ENCODE measurements around the gene PDK1. TPM values are rescaled to one million over a fixed set of nuclear protein-coding genes. Genes with fewer than 3 reads are reported as not detected.

Gene PDK1
- polyA plus RNA-seq, 1 donor, result 25.5 TPM

- DNase-seq (ENCODE audit: low read depth), result no peak
Observed at GRCh38 chr2:172596776-172597175, 40.9 kb downstream of the PDK1 start.

DNA sequence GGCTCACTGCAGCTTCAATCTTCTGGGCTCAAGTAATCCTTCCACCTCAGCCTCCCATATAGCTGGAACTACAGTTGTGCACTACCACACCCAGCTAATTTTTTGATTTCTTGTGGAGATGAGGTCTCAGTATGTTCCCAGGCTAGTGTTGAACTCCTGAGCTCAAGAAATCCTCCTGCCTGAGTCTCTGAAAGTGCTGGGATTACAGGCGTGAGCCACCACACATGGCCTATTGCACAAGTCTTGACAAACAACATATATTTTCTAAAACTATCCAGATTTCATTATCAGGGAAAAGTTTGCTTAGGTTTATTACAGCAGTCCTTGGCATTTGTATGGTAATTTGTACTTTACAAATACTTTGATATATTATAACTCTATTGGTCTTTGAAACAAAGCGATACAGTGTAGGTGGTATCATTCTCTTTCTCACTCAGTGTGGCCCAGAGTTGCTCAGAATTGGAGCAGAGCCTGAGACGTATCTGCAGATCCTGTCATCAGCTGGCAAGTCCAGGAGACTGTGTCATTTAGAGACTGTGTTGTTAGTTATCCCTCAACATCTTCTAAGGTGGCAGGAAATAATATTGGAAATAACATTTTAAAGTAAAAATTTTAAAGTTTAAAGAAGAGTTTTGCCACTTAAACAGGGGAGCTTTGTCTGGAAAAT lies 41.4 kb downstream of the PDK1 start:
- no peak for DNase-seq (ENCODE audit: low read depth)

DNA sequence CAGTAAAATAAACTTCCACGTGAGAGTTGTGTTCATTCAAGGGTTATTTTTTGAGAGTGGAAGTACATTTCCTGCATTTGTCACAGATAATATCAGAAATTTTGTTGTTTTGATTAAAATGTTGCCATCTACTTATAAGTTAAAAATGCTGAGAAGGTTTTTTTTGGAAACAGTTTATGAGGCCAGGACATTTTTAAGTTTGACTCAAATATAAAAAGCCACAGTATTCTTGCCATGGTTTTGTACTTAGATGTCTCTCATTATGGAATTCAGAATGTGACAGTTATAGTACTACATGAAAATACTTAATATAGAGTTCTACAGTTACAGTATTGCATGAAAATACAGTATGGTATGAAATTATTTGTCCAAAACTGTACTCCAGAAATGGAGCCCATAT lies 44.1 kb downstream of the PDK1 start:
- DNase-seq (ENCODE audit: low read depth), result no peak

GRCh38 chr2:172600557-172601008 lies 44.7 kb downstream of the PDK1 start:
- DNase-seq (ENCODE audit: low read depth), result no peak

DNA sequence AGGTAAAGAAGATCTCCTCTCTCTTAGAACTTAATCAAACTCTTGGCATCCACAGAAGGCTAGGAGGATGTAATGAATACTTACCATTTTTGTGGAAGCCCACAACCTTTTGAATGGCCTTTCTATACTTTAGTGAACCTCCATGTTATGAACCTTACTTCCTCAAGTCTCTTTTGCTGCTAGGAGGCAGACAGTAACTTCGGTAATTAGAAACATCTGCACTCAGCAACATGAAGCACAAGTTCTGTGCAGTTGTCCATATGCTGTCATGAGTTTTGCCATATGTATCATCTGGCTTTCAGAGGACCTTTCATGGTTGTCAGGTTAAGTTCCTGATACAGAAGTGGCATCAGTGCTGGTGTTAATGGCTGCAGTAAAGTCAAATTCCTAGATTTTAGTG lies 50.4 kb downstream of the PDK1 start:
- no peak for DNase-seq (ENCODE audit: low read depth)

- no peak for DNase-seq (ENCODE audit: low read depth)
Observed at GRCh38 chr2:172607379-172607928, 51.6 kb downstream of the PDK1 start.

DNA sequence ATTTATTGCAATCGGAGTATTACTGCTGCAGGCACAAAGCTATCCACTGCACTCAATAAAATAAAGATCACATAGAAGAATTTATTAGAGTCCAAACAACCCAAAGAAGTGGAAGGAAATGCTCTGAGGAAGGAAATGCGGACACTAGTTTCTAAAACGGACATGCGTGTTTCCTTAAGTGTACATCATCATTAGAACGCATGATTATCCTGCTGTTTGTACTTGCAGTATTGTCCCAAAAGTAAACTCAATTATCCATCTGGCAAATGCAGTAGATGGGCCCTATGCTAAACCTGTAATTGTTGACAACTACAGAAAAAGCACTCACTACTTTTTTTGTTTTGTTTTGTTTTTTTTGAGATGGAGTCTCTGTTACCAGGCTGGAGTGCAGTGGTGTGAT lies 53.6 kb downstream of the PDK1 start:
- DNase-seq (ENCODE audit: low read depth), result no peak

DNA sequence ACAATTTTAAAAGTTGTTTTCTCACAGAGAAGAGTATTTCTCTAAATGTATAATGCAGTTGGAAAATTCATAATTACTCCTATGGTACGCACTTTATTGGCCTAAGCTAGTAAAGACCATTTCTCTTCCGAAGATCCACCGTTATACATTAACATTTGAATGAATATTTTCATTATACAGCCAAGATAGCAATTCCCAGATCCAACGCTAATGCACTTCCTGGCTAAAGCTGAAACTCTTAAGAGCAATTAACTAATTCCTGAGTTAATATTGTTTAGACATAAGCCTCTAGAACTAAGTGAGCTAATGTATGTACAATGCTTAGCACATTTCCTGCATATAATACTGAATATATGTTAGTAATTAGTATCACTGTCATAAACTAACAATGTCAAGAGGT lies 56.2 kb downstream of the PDK1 start:
- DNase-seq (ENCODE audit: low read depth), result no peak

DNA sequence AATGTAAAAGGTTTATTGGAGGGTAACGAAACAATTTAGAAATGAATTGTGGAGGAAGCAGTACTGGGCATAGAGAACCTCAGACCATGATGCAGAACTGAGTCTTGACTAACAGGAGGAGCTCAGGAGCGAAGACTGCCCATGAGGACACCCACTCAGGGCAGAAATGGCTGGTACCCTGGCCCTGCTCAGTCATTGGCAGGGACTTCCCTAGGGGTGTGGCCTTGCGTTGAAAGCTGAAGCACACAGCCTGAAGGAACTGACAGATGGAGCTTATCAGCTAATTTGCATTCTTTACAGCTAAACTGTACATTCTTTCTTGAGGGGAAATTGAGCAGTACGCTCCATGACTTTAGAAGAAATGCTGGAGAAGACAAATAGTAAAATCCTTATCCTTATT lies 57.1 kb downstream of the PDK1 start:
- DNase-seq (ENCODE audit: low read depth), result no peak

GRCh38 chr2:172613615-172614231 lies 57.8 kb downstream of the PDK1 start:
- no peak for DNase-seq (ENCODE audit: low read depth)

DNA sequence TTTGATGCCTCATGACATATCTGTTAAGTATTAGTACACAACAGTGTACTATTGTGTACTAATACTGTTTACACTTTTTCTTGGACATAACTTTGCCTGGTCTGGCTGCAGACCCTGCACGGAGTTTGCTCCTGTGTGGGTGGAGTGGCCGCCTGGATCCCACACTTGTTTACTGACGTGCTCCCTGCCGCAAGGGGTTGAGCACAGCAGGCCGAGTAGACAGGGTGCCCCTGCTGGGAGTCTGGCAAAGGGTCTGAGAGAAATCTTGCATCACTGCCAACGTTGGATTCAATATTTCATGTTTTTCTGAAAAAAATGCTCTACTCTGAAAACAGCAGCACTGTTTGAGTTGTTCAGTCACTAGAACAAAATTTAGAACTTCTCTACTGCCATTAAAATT lies 59.0 kb downstream of the PDK1 start:
- no peak for DNase-seq (ENCODE audit: low read depth)

DNA sequence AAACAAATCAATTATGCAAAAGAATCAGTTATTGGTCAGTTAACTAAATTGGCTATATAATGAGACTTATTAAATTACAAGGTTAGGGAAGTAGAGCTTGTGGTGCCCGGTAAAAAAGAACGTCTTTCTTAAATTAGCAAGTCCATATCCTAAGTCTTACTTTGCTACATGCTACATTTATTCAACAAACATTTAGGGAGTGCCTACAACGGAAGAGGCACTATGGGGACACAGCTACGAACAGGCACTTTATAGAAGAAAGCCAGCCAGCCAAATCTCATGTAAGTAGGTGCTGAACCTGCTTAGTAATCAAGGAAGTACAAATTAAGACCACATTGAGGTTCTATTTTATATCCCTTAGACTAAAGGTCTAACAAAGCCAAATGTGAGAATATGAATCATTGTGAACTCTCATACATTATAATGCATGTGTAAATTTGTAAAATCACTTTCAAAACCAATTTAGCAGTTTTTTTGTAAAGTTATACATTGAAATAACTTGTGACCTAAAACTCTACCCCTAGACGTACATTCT lies 59.9 kb downstream of the PDK1 start:
- DNase-seq (ENCODE audit: low read depth), result no peak

GRCh38 chr2:172617115-172617514 lies 61.2 kb downstream of the PDK1 start:
- no peak for DNase-seq (ENCODE audit: low read depth)

DNA sequence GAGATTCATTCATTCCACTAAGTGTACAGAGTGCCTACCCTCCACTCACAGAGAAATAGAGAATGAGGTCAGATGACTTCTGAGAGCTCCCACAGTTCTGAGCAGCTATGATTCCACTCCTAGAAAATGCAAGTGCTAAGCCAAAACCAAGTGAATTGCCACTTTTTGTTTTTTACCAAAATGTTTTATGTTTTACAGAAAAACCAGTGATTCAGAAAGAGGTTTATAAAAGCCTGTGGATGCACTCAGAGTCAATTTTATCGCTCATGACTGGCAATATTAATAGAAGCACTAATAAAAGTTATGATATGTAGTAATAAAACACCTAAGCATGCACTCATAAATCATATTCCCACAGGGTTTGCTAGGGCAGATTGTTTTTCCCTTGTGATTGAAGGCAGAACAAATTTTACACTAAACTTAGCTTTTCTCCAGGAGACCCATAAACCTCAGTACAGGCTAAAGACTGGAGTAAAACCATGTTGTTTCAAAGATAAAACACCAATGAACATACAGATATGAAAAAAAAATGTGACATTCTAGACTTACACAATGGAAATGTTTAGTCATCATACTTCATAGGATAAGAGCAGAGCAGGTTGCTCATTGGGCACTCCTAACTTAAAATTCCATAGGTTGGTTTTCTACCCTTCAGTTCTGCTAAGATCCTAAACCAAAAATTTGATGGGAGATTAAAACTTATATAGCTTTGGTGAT lies 67.5 kb downstream of the PDK1 start:
- no peak for DNase-seq (ENCODE audit: low read depth)

- no peak for DNase-seq (ENCODE audit: low read depth)
Observed at GRCh38 chr2:172624996-172625395, 69.1 kb downstream of the PDK1 start.

- DNase-seq (ENCODE audit: low read depth), result no peak
Observed at GRCh38 chr2:172627181-172627580, 71.3 kb downstream of the PDK1 start.

DNA sequence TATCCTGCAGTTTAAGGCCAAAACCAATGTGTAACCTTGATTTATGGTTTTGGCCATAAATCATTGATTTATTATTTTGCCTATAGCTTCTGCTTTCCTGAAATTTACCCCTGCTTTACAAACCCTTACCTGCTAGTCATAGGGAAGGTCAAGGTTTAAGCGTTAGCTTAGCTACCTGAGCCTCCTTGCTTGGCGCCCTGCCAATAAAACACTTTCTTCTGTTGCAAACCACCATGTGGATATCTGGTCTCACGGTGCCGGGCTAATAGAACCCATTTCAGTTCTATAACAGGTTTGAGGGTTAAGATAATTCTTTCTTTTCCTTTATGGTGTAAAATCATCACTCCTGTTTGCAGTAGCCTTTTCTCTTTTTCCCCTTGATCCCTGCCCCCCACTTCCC lies 72.2 kb downstream of the PDK1 start:
- no peak for DNase-seq (ENCODE audit: low read depth)

DNA sequence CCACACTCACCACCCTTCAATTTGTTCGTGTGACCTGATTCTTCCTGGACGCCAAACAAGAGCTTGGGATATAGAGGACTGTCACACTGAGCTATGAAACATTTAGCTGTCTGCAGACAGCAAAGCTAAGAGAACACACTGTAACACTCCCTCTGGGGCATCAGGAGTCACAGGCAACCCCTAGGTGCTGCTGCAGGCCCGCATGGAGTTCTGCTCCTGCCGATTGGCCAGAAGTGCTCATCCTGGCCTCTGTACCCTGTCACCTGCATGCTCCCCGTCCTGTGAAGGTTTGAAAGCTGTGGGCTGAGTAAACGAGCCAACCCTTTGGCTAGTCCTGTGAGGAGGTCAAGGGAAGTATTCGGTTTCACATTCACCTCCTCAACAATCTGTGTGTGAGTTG lies 73.7 kb downstream of the PDK1 start:
- DNase-seq (ENCODE audit: low read depth), result no peak

GRCh38 chr2:172630181-172630580 lies 74.3 kb downstream of the PDK1 start:
- no peak for DNase-seq (ENCODE audit: low read depth)

DNA sequence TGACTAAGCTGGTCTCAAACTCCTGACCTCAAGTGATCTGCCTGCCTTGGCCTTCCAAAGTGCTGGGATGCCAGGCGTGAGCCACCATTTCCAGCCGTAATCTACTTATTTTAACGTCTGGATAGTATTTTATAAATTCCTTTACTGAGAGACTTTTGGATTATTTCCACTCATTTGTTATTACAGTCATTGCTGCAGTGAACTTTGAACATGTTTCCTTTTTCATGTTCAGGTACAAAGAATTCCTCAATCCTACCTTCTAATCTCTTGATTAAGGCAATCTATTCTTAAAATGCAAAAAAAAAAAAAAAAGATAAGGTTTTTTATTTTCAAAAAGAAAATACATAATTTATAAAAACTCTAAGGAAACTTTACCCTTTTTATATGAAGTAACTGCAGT lies 78.6 kb downstream of the PDK1 start:
- no peak for DNase-seq (ENCODE audit: low read depth)

DNA sequence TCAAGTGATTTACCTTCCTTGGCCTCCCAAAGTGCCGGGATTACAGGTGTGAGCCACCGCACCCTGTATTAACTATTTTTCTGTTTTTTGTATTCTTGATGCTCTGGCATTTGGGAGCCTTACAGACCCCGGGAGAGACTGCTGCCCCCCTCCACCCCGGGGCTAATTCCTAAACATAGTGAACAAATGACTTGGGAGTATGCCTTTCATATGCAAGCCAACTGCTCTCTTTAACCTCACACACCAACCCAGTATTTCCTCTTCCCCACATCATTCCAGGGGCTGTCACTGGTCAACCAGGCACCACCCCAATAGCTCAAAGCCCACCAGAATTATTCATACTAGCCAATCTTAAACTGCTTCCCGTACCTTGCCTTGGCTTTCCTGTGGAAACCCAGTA lies 79.7 kb downstream of the PDK1 start:
- no peak for DNase-seq (ENCODE audit: low read depth)

GRCh38 chr2:172639256-172639655 lies 83.4 kb downstream of the PDK1 start:
- DNase-seq (ENCODE audit: low read depth), result no peak

DNA sequence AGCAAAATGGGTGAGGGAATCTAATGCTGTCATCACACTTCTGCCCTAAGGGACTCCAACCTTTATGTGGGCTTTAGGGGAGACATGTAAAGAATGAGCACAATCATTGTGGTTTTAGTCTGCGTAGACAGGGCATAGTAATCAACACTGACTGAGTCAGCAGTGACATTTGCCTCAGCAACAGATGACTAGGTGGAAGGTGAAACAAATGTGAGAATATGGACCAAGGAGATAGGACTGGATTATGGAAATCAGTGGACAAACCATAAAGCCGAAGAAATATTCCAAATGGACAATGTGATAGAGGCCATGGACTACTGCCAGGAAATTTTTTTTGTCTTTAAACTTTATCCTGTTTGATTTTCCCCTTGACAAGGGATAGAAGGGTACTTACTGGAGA lies 83.9 kb downstream of the PDK1 start:
- DNase-seq (ENCODE audit: low read depth), result no peak

Measured in forelimb muscle (tissue), 1 donor.